HG03097 (cell line): ENCODE data around the gene MYOZ1.

ENCODE experiments used
- ATAC-seq: cut with Tn5 transposase; IDR thresholded peaks from one replicate; pipeline ENCODE4 v1.9.1; 2021; ENCODE audit not compliant: unreplicated experiment, low FRiP score

MYOZ1 gene

DNA sequence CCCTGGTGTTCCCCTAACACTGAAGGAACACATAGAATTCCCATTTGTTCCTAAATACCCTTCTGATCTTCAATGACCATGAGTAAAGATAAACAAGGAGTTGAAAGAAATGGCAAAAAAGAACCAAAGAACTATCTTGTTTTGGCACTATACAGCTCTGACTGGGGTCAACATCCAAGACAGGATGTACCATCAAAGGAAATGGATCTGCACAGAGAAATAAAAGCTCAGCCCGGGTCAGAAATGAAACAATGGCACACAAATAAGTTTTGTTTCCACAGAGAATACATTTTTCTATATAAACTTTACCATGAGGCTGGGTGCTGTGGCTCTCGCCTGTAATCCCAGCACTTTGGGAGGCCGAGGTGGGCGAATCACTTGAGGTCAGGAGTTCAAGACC, 32.2 kb downstream of the MYOZ1 start:
- no peak for ATAC-seq

DNA sequence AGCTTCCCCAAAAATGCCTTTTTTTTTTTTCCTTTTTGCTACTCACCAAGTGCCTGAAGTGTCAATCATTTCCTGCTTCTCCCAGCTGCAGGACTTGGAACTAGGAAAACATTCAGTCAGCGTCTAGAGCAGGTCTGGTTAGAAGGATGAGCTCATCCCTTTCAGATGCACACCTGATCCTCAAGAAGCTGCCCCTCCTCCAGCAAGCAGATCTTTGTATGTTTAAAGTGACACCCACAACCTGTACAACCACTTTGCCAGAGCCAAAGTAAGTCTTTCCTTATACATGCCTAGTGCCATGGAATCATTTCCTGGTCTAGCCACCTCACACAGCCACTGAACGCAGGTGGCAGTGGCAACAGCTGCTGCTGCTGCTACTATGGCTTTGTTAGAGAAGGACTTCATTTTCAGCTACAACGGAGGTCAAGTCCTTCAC, 39.8 kb downstream of the MYOZ1 start:
- no peak for ATAC-seq

- ATAC-seq: no peak
Measured at GRCh38 chr10:73597346-73597745, 43.9 kb downstream of the MYOZ1 start.

DNA sequence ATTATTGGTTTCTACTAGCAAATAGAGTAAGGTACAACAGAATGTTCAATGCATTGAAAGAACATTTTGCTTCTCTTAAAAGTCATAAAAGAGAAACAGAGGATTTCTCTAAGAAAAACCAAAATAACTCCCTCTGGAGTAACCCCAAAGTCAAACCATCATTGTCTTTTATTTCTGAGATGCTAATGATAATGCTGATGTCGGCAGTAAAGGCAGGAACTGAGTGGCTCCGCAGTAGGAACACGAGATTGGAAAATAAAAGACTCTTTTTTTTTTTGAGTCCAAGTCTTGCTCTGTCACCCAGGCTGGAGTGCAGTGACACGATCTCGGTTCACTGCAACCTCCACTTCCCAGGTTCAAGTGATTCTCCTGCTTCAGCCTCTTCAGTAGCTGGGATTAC, 47.5 kb downstream of the MYOZ1 start:
- no peak for ATAC-seq

DNA sequence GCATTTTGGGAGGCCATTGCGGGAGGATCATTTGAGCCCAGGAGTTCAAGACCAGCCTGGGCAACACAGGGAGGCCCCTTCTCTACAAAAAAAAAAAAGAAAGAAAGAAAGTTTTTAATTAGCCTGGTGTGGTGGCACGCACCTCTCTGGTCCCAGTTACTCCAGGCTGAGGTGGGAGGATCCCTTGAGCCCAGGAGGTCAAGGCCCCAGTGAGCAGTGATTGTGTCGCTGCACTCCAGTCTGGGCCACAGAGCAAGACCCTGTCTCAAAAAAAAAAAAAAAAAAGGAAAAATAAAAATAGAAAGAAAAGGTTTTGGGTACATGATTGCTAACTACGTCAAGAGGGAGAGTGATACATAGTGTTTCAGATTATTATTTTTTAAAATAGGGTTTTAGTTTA, 48.2 kb downstream of the MYOZ1 start:
- ATAC-seq: no peak

- ATAC-seq: no peak
Measured at GRCh38 chr10:73591935-73592699, 49.2 kb downstream of the MYOZ1 start.

GRCh38 chr10:73590881-73591799, 50.1 kb downstream of the MYOZ1 start, which contains the start of gene USP54:
USP54 (minus strand) TSS chr10:73591342; CDS start chr10:73575658, 15,684 bp downstream.
- no peak for ATAC-seq

DNA sequence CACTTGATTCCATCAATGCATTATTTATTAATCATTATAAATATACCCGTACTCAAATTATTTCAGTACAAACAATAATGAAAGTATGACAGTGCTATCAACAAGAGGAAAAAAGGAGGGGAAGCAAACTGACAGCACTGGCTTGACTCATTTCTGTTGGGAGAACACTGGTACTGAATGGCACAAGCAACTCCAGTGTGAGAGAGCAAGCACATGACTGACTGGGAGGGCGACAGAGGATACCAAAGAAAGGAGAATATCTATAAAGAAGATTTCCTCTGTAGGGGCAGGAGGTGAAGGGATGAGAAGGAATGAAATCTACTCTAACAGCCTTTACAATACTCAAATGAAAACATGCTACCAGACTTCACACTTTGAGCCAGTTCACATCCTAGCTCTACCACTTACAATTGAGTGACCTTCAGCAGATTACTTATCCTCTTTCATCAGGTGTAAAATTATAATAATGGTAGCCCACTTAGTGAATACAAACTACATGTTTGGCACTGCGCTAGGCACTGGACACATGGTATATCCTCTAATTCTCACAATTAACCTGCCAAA, 51.6 kb downstream of the MYOZ1 start:
- ATAC-seq: no peak

GRCh38 chr10:73588656-73589055, 52.6 kb downstream of the MYOZ1 start:
- no peak for ATAC-seq

DNA sequence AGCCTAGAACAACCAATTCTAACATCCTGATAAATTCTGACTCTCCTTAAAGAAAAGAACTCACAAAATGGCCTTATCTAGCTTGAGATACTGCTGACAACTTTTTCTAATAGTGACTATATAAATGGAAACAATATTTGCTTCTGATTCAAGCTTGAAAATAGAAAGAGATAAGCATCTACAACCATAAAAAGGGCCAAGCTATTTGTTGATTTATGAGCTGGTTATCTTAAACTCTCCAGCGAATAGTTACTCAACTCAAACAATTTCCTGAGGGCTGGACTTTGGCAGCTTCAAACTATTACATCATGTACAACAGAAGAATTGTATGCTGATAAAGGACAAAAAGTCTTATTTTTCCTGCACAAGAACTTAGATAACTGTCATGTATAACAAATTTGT, 54.7 kb downstream of the MYOZ1 start:
- ATAC-seq: no peak

DNA sequence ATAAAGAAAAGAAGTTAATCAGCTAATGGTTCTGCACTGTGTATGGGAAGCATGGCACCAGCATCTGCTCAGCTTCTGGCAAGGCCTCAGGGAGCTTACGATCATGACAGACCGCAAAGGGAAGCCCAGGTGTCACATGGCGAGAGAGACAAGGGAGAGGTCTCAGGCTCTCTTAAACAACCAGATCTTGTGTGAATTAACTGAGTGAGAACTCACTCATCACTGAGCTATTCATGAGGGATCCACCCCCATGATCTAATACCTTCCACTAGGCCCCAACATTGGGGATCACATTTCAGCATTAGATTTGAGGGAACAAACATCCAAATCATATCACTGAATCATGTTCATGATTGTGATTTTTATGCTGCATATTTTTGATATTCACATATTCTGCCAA, 55.9 kb downstream of the MYOZ1 start:
- ATAC-seq: no peak

DNA sequence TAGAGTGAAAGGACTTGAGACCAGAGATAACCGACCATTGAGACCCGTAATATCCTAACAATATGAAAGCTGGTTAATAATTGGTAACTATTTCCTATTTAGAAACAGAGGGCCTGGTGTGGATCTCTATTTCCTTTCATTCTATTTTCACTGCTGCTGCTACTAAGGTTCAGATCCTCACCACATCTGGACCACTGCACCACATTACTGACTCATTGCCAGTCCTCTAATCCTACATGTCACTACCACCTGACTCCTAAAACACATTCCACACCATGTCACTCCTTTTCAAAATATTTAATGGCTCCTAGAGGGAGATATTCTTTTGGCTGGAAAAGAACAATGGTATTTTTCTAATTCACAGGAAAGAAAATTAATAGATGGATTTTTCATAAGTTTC, 56.5 kb downstream of the MYOZ1 start:
- peak; percentile 57 for ATAC-seq

- no peak for ATAC-seq
Measured at GRCh38 chr10:73581918-73582317, 59.4 kb downstream of the MYOZ1 start.
